K562 (cell line): ENCODE measurements around the gene DUXB. TPM values are rescaled to one million over a fixed set of nuclear protein-coding genes. Genes with fewer than 3 reads are reported as not detected.

ENCODE experiments used
- ATAC-seq: fragments of 200-7000 bp; cut with Tn5 transposase; 3 replicates; pipeline ENCODE4 v1.9.1; 2020; ENCODE audit warnings: moderate library complexity
- BruUV-seq: library from RNA; stranded (reverse); fragments of 400-500 nt; replicated peaks from 2 replicates; lab custom pipeline; 2021; lab: Mats Ljungman, UMichigan
- CTCF ChIA-PET: fragments of 300-600 bp; formaldehyde crosslinking; extraction: SDS; loops from one replicate; lab custom pipeline; 2021; ENCODE audit warnings: low intra/inter-chr PET ratio; lab: Yijun Ruan, JAX
- POLR2A ChIA-PET: fragments of 300-600, 350-650 bp; sonication (Branson Sonifier 250); formaldehyde crosslinking; extraction: SDS; loops from one replicate; lab custom pipeline; 2021; ENCODE audit warnings: antibody characterized with exemption, inconsistent platforms; lab: Yijun Ruan, JAX
- DNase-seq, 4 experiments: peaks; one replicate each; pipeline versions ENCODE4 v3.0.0 to v3.0.0-alpha.2; 2011 to 2018; ENCODE audit warnings: low spot score in 3 of 4, mixed read lengths in 3 of 4; ENCODE audit errors: extremely low read depth in 1 of 4
- FAIRE-seq: peaks from 2 replicates; lab custom pipeline; 2011; peaks lifted over from hg19 to GRCh38; lab: Jason Lieb, UNC
- H2AFZ ChIP-seq: 2 replicates; pipeline ENCODE4 v1.6.0; 2011; ENCODE audit warnings: low read depth, low read length, control low read depth, inconsistent platforms
- H3K27ac ChIP-seq: fragments of 200-600 bp; 3 replicates; pipeline ENCODE4 v1.8.0; 2011; ENCODE audit warnings: low read depth, mild to moderate bottlenecking, control low read depth, inconsistent platforms, low read length, moderate library complexity, mixed read lengths; ENCODE audit errors: extremely low read depth
- H3K27me3 ChIP-seq, 2 experiments: fragments of 300-600 bp in 1 of 2; 2 replicates in 1 of 2; 3 replicates in 1 of 2; pipeline versions ENCODE4 v1.6.0 to v1.8.0; 2011; ENCODE audit warnings: inconsistent platforms in 2 of 2, low read length in 2 of 2, mild to moderate bottlenecking in 1 of 2, mixed read lengths in 1 of 2, moderate library complexity in 1 of 2; ENCODE audit not compliant: control insufficient read depth in 2 of 2, insufficient read depth in 2 of 2
- H3K36me3 ChIP-seq: fragments of 300-600 bp; 3 replicates; pipeline ENCODE4 v1.8.0; 2011; ENCODE audit warnings: mild to moderate bottlenecking, low read length, inconsistent platforms; ENCODE audit not compliant: control insufficient read depth, insufficient read depth
- H3K4me1 ChIP-seq, 2 experiments: fragments of 200-600 bp in 1 of 2; replicated peaks in 1 of 2; 2 replicates in 1 of 2; 3 replicates in 1 of 2; pipeline versions ENCODE4 v1.5.1 to v1.8.0; 2011; ENCODE audit warnings: inconsistent platforms in 2 of 2, low read length in 2 of 2, mild to moderate bottlenecking in 1 of 2, mixed read lengths in 1 of 2, moderate library complexity in 1 of 2; ENCODE audit not compliant: control insufficient read depth in 2 of 2, insufficient read depth in 2 of 2
- H3K4me2 ChIP-seq: 2 replicates; pipeline ENCODE4 v1.6.1; 2011; ENCODE audit warnings: low read length, control low read depth, inconsistent platforms, mixed read lengths; ENCODE audit not compliant: insufficient read depth
- H3K4me3 ChIP-seq: fragments of 200-600 bp; sonication (generic), shearing (Covaris generic); 2 replicates; pipeline ENCODE4 v1.5.1; 2016; ENCODE audit warnings: control low read depth, inconsistent platforms
- H3K79me2 ChIP-seq: fragments of 200-600 bp; 3 replicates; pipeline ENCODE4 v1.8.0; 2011; ENCODE audit warnings: low read length, inconsistent platforms; ENCODE audit not compliant: control insufficient read depth, insufficient read depth
- H3K9ac ChIP-seq, 2 experiments: 2 replicates each; pipeline versions ENCODE4 v1.6.0 to v1.6.1; 2011; ENCODE audit warnings: low read depth in 2 of 2, low read length in 2 of 2, control low read depth in 1 of 2, inconsistent platforms in 1 of 2, mild to moderate bottlenecking in 1 of 2, mixed read lengths in 1 of 2; ENCODE audit not compliant: insufficient read depth in 1 of 2
- H3K9me1 ChIP-seq: one replicate; pipeline ENCODE4 v1.6.0; 2011; ENCODE audit warnings: inconsistent platforms, mild to moderate bottlenecking, low read length, moderate library complexity; ENCODE audit not compliant: control insufficient read depth, insufficient read depth
- H3K9me3 ChIP-seq: replicated peaks from 2 replicates; pipeline ENCODE4 v1.5.1; 2011; ENCODE audit warnings: low read depth, low read length, inconsistent platforms; ENCODE audit not compliant: control insufficient read depth, insufficient read depth
- H4K20me1 ChIP-seq: replicated peaks from 2 replicates; pipeline ENCODE4 v1.6.1; 2011; ENCODE audit warnings: low read length, inconsistent platforms, mixed read lengths; ENCODE audit not compliant: control insufficient read depth, insufficient read depth
- CCAR2 ChIP-seq: fragments of 200-400 bp; formaldehyde crosslinking; IDR thresholded peaks from 2 replicates; pipeline ENCODE4 v1.6.1; 2017; ENCODE audit warnings: mild to moderate bottlenecking, low read depth, low read length
- CHD4 ChIP-seq: fragments of 200-600 bp; sonication (generic); IDR thresholded peaks from 3 replicates; pipeline ENCODE4 v1.6.1; 2012; ENCODE audit warnings: low read depth, mild to moderate bottlenecking, mixed read lengths, low read length, inconsistent platforms; ENCODE audit not compliant: insufficient read depth, insufficient replicate concordance, poor library complexity, severe bottlenecking
- GTF2E2 ChIP-seq: fragments of 200-800 bp; sonication (Bioruptor generic); IDR thresholded peaks from 2 replicates; pipeline ENCODE4 v1.6.1; 2016; ENCODE audit warnings: missing genetic modification characterization, missing compliant biosample characterization
- GTF2F1 ChIP-seq: IDR thresholded peaks from 2 replicates; pipeline ENCODE4 v1.6.1; 2011; ENCODE audit warnings: low read depth, low read length, improper control_type of control experiment
- NFIC ChIP-seq: fragments of 450-650 bp; IDR thresholded peaks from 2 replicates; pipeline ENCODE4 v1.6.1; 2017; ENCODE audit warnings: mild to moderate bottlenecking, inconsistent platforms
- ZBTB2 ChIP-seq: fragments of 450-650 bp; IDR thresholded peaks from 2 replicates; pipeline ENCODE4 v1.6.1; 2016; ENCODE audit warnings: antibody characterized with exemption
- ZNF175 ChIP-seq: fragments of 200-800 bp; sonication (Bioruptor generic); IDR thresholded peaks from 2 replicates; pipeline ENCODE4 v1.6.1; 2016; ENCODE audit warnings: low read depth, mild to moderate bottlenecking, missing genetic modification characterization, missing compliant biosample characterization
- ZNF274 ChIP-seq: IDR thresholded peaks from 2 replicates; pipeline ENCODE4 v1.6.1; 2011; ENCODE audit warnings: low read depth, mild to moderate bottlenecking, low read length, moderate library complexity, borderline replicate concordance
- ZNF347 ChIP-seq: fragments of 450-650 bp; formaldehyde crosslinking; IDR thresholded peaks from 2 replicates; pipeline ENCODE4 v1.4.0; 2020; ENCODE audit warnings: low read depth, mild to moderate bottlenecking, moderate library complexity
- ZNF431 ChIP-seq: sonication (generic); formaldehyde crosslinking; IDR thresholded peaks from 2 replicates; pipeline ENCODE4 v1.8.0; 2022; ENCODE audit warnings: mild to moderate bottlenecking, missing genetic modification reagents
- ZZZ3 ChIP-seq: fragments of 450-650 bp; IDR thresholded peaks from 2 replicates; pipeline ENCODE4 v1.6.1; 2016; ENCODE audit warnings: antibody characterized with exemption, mild to moderate bottlenecking, moderate library complexity
- WGBS: fragments of 100-300 bp; shearing (Covaris generic); methylation state at CpG from one replicate; pipeline ENCODE4 v1.1.6; 2016; ENCODE audit warnings: low coverage, mixed read lengths; ENCODE audit not compliant: insufficient coverage; ENCODE audit errors: missing lambda C conversion rate; 5-methylcytosine and 5-hydroxymethylcytosine counted together
- in situ Hi-C: fragments of 300-500 bp; cut with MboI; formaldehyde crosslinking; loops from 4 replicates; pipeline ENCODE4 v1.15.0; 2018; ENCODE audit warnings: inconsistent platforms, mixed read lengths
- intact Hi-C: fragments of 100-400 bp; cut with micrococcal nuclease; formaldehyde crosslinking; loops from 2 replicates; pipeline ENCODE4 v1.14.2; 2022
- polyA plus RNA-seq, 8 experiments: library from polyadenylated mRNA; depleted of rRNA in 4 of 8; stranded (reverse) in 5 of 8; unstranded in 3 of 8; fragments of >200 nt; fragmentation: Nextera tagmentation in 2 of 8; fragmentation: Illumina TruSeq in 1 of 8; extraction: Ambion mirVana in 2 of 8; extraction: Trizol in 1 of 8; gene quantifications; 2 replicates each; pipeline versions ENCODE4 v1.2.1 to v1.2.3, GENCODE V29; 2011 to 2014; ENCODE audit warnings: inconsistent platforms in 1 of 8, missing spikeins in 1 of 8
- total RNA-seq, 7 experiments: library from RNA; depleted of rRNA in 6 of 7; stranded (reverse); fragments of >200 nt in 6 of 7; fragmentation: Illumina TruSeq in 2 of 7; extraction: Trizol in 2 of 7; gene quantifications; 2 replicates each; pipeline versions ENCODE4 v1.2.1 to v1.2.3, GENCODE V29; 2011 to 2021; ENCODE audit warnings: low replicate concordance in 1 of 7
- TF ChIP-seq, protein P1 (sequence below): IDR thresholded peaks from 2 replicates; pipeline ENCODE4 v1.6.1; 2011; ENCODE audit warnings: borderline replicate concordance, low read depth, mild to moderate bottlenecking, moderate library complexity, low read length; ENCODE audit not compliant: insufficient read depth, poor library complexity, severe bottlenecking
- TF ChIP-seq, protein P2 (sequence below): sonication (generic); formaldehyde crosslinking; IDR thresholded peaks from 2 replicates; pipeline ENCODE4 v1.8.0; 2022; ENCODE audit warnings: missing genetic modification reagents, mild to moderate bottlenecking, moderate library complexity, borderline replicate concordance
- TF ChIP-seq, protein P3 (sequence below): sonication (generic); formaldehyde crosslinking; IDR thresholded peaks from 2 replicates; pipeline ENCODE4 v1.8.0; 2022; ENCODE audit warnings: mild to moderate bottlenecking, missing genetic modification reagents
- TF ChIP-seq, protein P4 (sequence below): fragments of 250-450 bp; sonication (Bioruptor Pico); IDR thresholded peaks from 2 replicates; pipeline ENCODE4 v1.8.0; 2021; ENCODE audit warnings: mild to moderate bottlenecking, moderate library complexity

The DUXB gene
- total and polyA plus RNA-seq, 9 of the 15 experiments (the other 6 are each of a cell fraction or from before 2014, with no cell fraction given), result not detected

- Histone ChIP-seq H3K4me2 (no peak overlapping the region), H3K27me3 (peaks cover 8 to 12% of the 10 kb centered on the region in 2 experiments; a peak in 4 of 5 replicates), H3K36me3 (no peaks in the 10 kb centered on the region), H3K79me2 (no peaks in the 10 kb centered on the region), H3K4me3 (no peak overlapping the region), H4K20me1 (no peaks in the 10 kb centered on the region), H3K9ac (no peak overlapping the region), H2AFZ (no peak overlapping the region), H3K4me1 (no peaks in the 10 kb centered on the region), H3K9me1 (no peaks in the 10 kb centered on the region), H3K27ac (no peak overlapping the region), H3K9me3 (no peaks in the 10 kb centered on the region)
- ATAC-seq (peak; percentile 77), FAIRE-seq (peak; percentile 77), DNase-seq (peak; percentile 37 to 58 (median 50))
- CTCF ChIA-PET, result no interaction called here
- in situ Hi-C loops (no loop called here), intact Hi-C loops (loop anchor here (5.0 kb wide), 1 partner anchor 67 kb away; no protein-coding TSS in a partner anchor)
- POLR2A ChIA-PET, result interaction anchor here (0.7 kb wide), 1 partner anchor 10 kb away, joined by 3 read pairs; no protein-coding TSS in a partner anchor
- BruUV-seq, result no TSS peak
- 6% methylated on average over 6 of the region's 6 CpGs for WGBS
- TF ChIP-seq CHD4 (no peak), GTF2E2 (tag) (no peak), ZNF431 (CRISPR knock-in tag) (no peak), ZBTB2 (no peak), ZNF175 (no peak), CCAR2 (no peak), ZZZ3 (no peak), NFIC (no peak), GTF2F1 (no peak), ZNF347 (CRISPR knock-in tag) (no peak), ZNF274 (no peak)
- TF ChIP-seq, protein P1, sequence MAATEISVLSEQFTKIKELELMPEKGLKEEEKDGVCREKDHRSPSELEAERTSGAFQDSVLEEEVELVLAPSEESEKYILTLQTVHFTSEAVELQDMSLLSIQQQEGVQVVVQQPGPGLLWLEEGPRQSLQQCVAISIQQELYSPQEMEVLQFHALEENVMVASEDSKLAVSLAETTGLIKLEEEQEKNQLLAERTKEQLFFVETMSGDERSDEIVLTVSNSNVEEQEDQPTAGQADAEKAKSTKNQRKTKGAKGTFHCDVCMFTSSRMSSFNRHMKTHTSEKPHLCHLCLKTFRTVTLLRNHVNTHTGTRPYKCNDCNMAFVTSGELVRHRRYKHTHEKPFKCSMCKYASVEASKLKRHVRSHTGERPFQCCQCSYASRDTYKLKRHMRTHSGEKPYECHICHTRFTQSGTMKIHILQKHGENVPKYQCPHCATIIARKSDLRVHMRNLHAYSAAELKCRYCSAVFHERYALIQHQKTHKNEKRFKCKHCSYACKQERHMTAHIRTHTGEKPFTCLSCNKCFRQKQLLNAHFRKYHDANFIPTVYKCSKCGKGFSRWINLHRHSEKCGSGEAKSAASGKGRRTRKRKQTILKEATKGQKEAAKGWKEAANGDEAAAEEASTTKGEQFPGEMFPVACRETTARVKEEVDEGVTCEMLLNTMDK, result peak; percentile 39
- TF ChIP-seq, protein P2, sequence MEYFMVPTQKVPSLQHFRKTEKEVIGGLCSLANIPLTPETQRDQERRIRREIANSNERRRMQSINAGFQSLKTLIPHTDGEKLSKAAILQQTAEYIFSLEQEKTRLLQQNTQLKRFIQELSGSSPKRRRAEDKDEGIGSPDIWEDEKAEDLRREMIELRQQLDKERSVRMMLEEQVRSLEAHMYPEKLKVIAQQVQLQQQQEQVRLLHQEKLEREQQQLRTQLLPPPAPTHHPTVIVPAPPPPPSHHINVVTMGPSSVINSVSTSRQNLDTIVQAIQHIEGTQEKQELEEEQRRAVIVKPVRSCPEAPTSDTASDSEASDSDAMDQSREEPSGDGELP (CRISPR knock-in tag), result peak; percentile 36; the same call in 1 of the 2 replicates
- TF ChIP-seq, protein P3, sequence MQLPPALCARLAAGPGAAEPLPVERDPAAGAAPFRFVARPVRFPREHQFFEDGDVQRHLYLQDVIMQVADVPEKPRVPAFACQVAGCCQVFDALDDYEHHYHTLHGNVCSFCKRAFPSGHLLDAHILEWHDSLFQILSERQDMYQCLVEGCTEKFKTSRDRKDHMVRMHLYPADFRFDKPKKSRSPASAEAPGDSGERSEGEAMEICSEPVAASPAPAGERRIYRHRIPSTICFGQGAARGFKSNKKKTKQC (CRISPR knock-in tag), result no peak
- TF ChIP-seq, protein P4, sequence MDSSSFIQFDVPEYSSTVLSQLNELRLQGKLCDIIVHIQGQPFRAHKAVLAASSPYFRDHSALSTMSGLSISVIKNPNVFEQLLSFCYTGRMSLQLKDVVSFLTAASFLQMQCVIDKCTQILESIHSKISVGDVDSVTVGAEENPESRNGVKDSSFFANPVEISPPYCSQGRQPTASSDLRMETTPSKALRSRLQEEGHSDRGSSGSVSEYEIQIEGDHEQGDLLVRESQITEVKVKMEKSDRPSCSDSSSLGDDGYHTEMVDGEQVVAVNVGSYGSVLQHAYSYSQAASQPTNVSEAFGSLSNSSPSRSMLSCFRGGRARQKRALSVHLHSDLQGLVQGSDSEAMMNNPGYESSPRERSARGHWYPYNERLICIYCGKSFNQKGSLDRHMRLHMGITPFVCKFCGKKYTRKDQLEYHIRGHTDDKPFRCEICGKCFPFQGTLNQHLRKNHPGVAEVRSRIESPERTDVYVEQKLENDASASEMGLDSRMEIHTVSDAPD (CRISPR knock-in tag), result no peak
These were observed 5.6 kb downstream of the DUXB start for GRCh38 chr16:75695708-75696107.
